ENCODE data around the gene QKI.
"Not testable (repeated sequence)": the region's sequence is repeated elsewhere in the genome, so short reads cannot be mapped to it uniquely, and the experiment has no call there.

The QKI gene

GRCh38 chr6:163588220-163588919, 173.9 kb downstream of the QKI start:
- no peak for DNase-seq
- H3K27me3 ChIP-seq (replicated peaks; ENCODE audit: control insufficient read depth, insufficient read depth, low read length, poor library complexity, severe bottlenecking): no peaks in the 10 kb centered on the region
- H3K4me3 ChIP-seq (ENCODE audit: insufficient read depth, low read depth, low read length, poor library complexity, severe bottlenecking): no peak overlapping the region
- no peaks in the 10 kb centered on the region for H3K4me1 ChIP-seq (ENCODE audit: control insufficient read depth, insufficient read depth, low read length, poor library complexity, severe bottlenecking)
- no peak overlapping the region for H3K27ac ChIP-seq (ENCODE audit: insufficient read depth, low read length, poor library complexity, severe bottlenecking)
- no peaks in the 10 kb centered on the region for H3K36me3 ChIP-seq (ENCODE audit: control insufficient read depth, insufficient read depth, low read length)
- no peaks in the 10 kb centered on the region for H3K9me3 ChIP-seq (ENCODE audit: control insufficient read depth, low read length)

GRCh38 chr6:163589387-163589786, 174.9 kb downstream of the QKI start:
- Histone ChIP-seq H3K4me1 (ENCODE audit: control insufficient read depth, insufficient read depth, low read length, poor library complexity, severe bottlenecking) (no peaks in the 10 kb centered on the region), H3K27me3 (replicated peaks; ENCODE audit: control insufficient read depth, insufficient read depth, low read length, poor library complexity, severe bottlenecking) (no peaks in the 10 kb centered on the region), H3K36me3 (ENCODE audit: control insufficient read depth, insufficient read depth, low read length) (no peaks in the 10 kb centered on the region), H3K9me3 (ENCODE audit: control insufficient read depth, low read length) (no peaks in the 10 kb centered on the region), H3K4me3 (ENCODE audit: insufficient read depth, low read depth, low read length, poor library complexity, severe bottlenecking) (no peak overlapping the region), H3K27ac (ENCODE audit: insufficient read depth, low read length, poor library complexity, severe bottlenecking) (no peak overlapping the region)
- DNase-seq: no peak

- H3K4me1 ChIP-seq (ENCODE audit: control insufficient read depth, insufficient read depth, low read length, poor library complexity, severe bottlenecking); H3K27me3 ChIP-seq (replicated peaks; ENCODE audit: control insufficient read depth, insufficient read depth, low read length, poor library complexity, severe bottlenecking); H3K9me3 ChIP-seq (ENCODE audit: control insufficient read depth, low read length); H3K27ac ChIP-seq (ENCODE audit: insufficient read depth, low read length, poor library complexity, severe bottlenecking); H3K4me3 ChIP-seq (ENCODE audit: insufficient read depth, low read depth, low read length, poor library complexity, severe bottlenecking); DNase-seq; H3K36me3 ChIP-seq (ENCODE audit: control insufficient read depth, insufficient read depth, low read length): not testable (repeated sequence)
Observed at GRCh38 chr6:163590132-163590531, 175.6 kb downstream of the QKI start.

GRCh38 chr6:163592872-163593271, 178.4 kb downstream of the QKI start:
- Histone ChIP-seq H3K27me3 (replicated peaks; ENCODE audit: control insufficient read depth, insufficient read depth, low read length, poor library complexity, severe bottlenecking) (no peaks in the 10 kb centered on the region), H3K27ac (ENCODE audit: insufficient read depth, low read length, poor library complexity, severe bottlenecking) (no peak overlapping the region), H3K9me3 (ENCODE audit: control insufficient read depth, low read length) (no peaks in the 10 kb centered on the region), H3K4me3 (ENCODE audit: insufficient read depth, low read depth, low read length, poor library complexity, severe bottlenecking) (no peak overlapping the region), H3K36me3 (ENCODE audit: control insufficient read depth, insufficient read depth, low read length) (no peaks in the 10 kb centered on the region), H3K4me1 (ENCODE audit: control insufficient read depth, insufficient read depth, low read length, poor library complexity, severe bottlenecking) (no peaks in the 10 kb centered on the region)
- DNase-seq: no peak

GRCh38 chr6:163596174-163596573, 181.7 kb downstream of the QKI start:
- H3K4me3 ChIP-seq (ENCODE audit: insufficient read depth, low read depth, low read length, poor library complexity, severe bottlenecking): no peak overlapping the region
- no peak overlapping the region for H3K27ac ChIP-seq (ENCODE audit: insufficient read depth, low read length, poor library complexity, severe bottlenecking)
- no peaks in the 10 kb centered on the region for H3K27me3 ChIP-seq (replicated peaks; ENCODE audit: control insufficient read depth, insufficient read depth, low read length, poor library complexity, severe bottlenecking)
- H3K36me3 ChIP-seq (ENCODE audit: control insufficient read depth, insufficient read depth, low read length): no peaks in the 10 kb centered on the region
- DNase-seq: no peak
- no peaks in the 10 kb centered on the region for H3K9me3 ChIP-seq (ENCODE audit: control insufficient read depth, low read length)
- no peaks in the 10 kb centered on the region for H3K4me1 ChIP-seq (ENCODE audit: control insufficient read depth, insufficient read depth, low read length, poor library complexity, severe bottlenecking)

GRCh38 chr6:163599136-163599535, 184.6 kb downstream of the QKI start:
- H3K36me3 ChIP-seq (ENCODE audit: control insufficient read depth, insufficient read depth, low read length): no peaks in the 10 kb centered on the region
- no peaks in the 10 kb centered on the region for H3K9me3 ChIP-seq (ENCODE audit: control insufficient read depth, low read length)
- no peak overlapping the region for H3K4me3 ChIP-seq (ENCODE audit: insufficient read depth, low read depth, low read length, poor library complexity, severe bottlenecking)
- no peaks in the 10 kb centered on the region for H3K27me3 ChIP-seq (replicated peaks; ENCODE audit: control insufficient read depth, insufficient read depth, low read length, poor library complexity, severe bottlenecking)
- DNase-seq: no peak
- no peak overlapping the region for H3K27ac ChIP-seq (ENCODE audit: insufficient read depth, low read length, poor library complexity, severe bottlenecking)
- no peaks in the 10 kb centered on the region for H3K4me1 ChIP-seq (ENCODE audit: control insufficient read depth, insufficient read depth, low read length, poor library complexity, severe bottlenecking)

- H3K9me3 ChIP-seq (ENCODE audit: control insufficient read depth, low read length): no peaks in the 10 kb centered on the region
- no peak overlapping the region for H3K4me3 ChIP-seq (ENCODE audit: insufficient read depth, low read depth, low read length, poor library complexity, severe bottlenecking)
- H3K27ac ChIP-seq (ENCODE audit: insufficient read depth, low read length, poor library complexity, severe bottlenecking): no peak overlapping the region
- H3K4me1 ChIP-seq (ENCODE audit: control insufficient read depth, insufficient read depth, low read length, poor library complexity, severe bottlenecking): no peaks in the 10 kb centered on the region
- no peaks in the 10 kb centered on the region for H3K27me3 ChIP-seq (replicated peaks; ENCODE audit: control insufficient read depth, insufficient read depth, low read length, poor library complexity, severe bottlenecking)
- DNase-seq: no peak
- H3K36me3 ChIP-seq (ENCODE audit: control insufficient read depth, insufficient read depth, low read length): no peaks in the 10 kb centered on the region
Observed at GRCh38 chr6:163599684-163600083, 185.2 kb downstream of the QKI start.

GRCh38 chr6:163600331-163600730, 185.8 kb downstream of the QKI start:
- Histone ChIP-seq H3K4me3 (ENCODE audit: insufficient read depth, low read depth, low read length, poor library complexity, severe bottlenecking) (no peak overlapping the region), H3K36me3 (ENCODE audit: control insufficient read depth, insufficient read depth, low read length) (no peaks in the 10 kb centered on the region), H3K4me1 (ENCODE audit: control insufficient read depth, insufficient read depth, low read length, poor library complexity, severe bottlenecking) (no peaks in the 10 kb centered on the region), H3K9me3 (ENCODE audit: control insufficient read depth, low read length) (no peaks in the 10 kb centered on the region), H3K27ac (ENCODE audit: insufficient read depth, low read length, poor library complexity, severe bottlenecking) (no peak overlapping the region), H3K27me3 (replicated peaks; ENCODE audit: control insufficient read depth, insufficient read depth, low read length, poor library complexity, severe bottlenecking) (no peaks in the 10 kb centered on the region)
- no peak for DNase-seq

GRCh38 chr6:163600781-163601180, 186.3 kb downstream of the QKI start:
- Histone ChIP-seq H3K27me3 (replicated peaks; ENCODE audit: control insufficient read depth, insufficient read depth, low read length, poor library complexity, severe bottlenecking) (no peaks in the 10 kb centered on the region), H3K4me3 (ENCODE audit: insufficient read depth, low read depth, low read length, poor library complexity, severe bottlenecking) (no peak overlapping the region), H3K4me1 (ENCODE audit: control insufficient read depth, insufficient read depth, low read length, poor library complexity, severe bottlenecking) (no peaks in the 10 kb centered on the region), H3K9me3 (ENCODE audit: control insufficient read depth, low read length) (no peaks in the 10 kb centered on the region), H3K27ac (ENCODE audit: insufficient read depth, low read length, poor library complexity, severe bottlenecking) (no peak overlapping the region), H3K36me3 (ENCODE audit: control insufficient read depth, insufficient read depth, low read length) (no peaks in the 10 kb centered on the region)
- no peak for DNase-seq

GRCh38 chr6:163602851-163603250, 188.3 kb downstream of the QKI start:
- peaks cover 4% of the 10 kb centered on the region for H3K27me3 ChIP-seq (replicated peaks; ENCODE audit: control insufficient read depth, insufficient read depth, low read length, poor library complexity, severe bottlenecking)
- no peaks in the 10 kb centered on the region for H3K9me3 ChIP-seq (ENCODE audit: control insufficient read depth, low read length)
- H3K4me3 ChIP-seq (ENCODE audit: insufficient read depth, low read depth, low read length, poor library complexity, severe bottlenecking): no peak overlapping the region
- H3K36me3 ChIP-seq (ENCODE audit: control insufficient read depth, insufficient read depth, low read length): no peaks in the 10 kb centered on the region
- DNase-seq: no peak
- H3K4me1 ChIP-seq (ENCODE audit: control insufficient read depth, insufficient read depth, low read length, poor library complexity, severe bottlenecking): no peaks in the 10 kb centered on the region
- no peak overlapping the region for H3K27ac ChIP-seq (ENCODE audit: insufficient read depth, low read length, poor library complexity, severe bottlenecking)
